GM12878 (cell line): ENCODE measurements around the gene FBXO42. TPM values are rescaled to one million over a fixed set of nuclear protein-coding genes. Genes with fewer than 3 reads are reported as not detected.

Experiments used
- ATAC-seq: fragments of 200-7000 bp; cut with Tn5 transposase; 3 replicates; pipeline ENCODE4 v1.9.1; 2020; ENCODE audit warnings: mild to moderate bottlenecking, moderate library complexity
- BruUV-seq: library from RNA; stranded (reverse); fragments of 400-500 nt; replicated peaks from 2 replicates; lab custom pipeline; 2021; lab: Mats Ljungman, UMichigan
- CTCF ChIA-PET: fragments of 300-600 bp; sonication (Branson Sonifier 250); formaldehyde crosslinking; extraction: SDS; loops from one replicate; lab custom pipeline; 2021; ENCODE audit warnings: inconsistent platforms; lab: Yijun Ruan, JAX
- POLR2A ChIA-PET: fragments of 350-600 bp; formaldehyde crosslinking; extraction: SDS; loops from one replicate; lab custom pipeline; 2021; ENCODE audit warnings: inconsistent platforms; lab: Charles Lee
- RAD21 ChIA-PET: fragments of 300-600 bp; sonication (Branson Sonifier 250); formaldehyde crosslinking; loops from one replicate; lab custom pipeline; 2023; ENCODE audit warnings: antibody characterized with exemption; ENCODE audit not compliant: unreplicated experiment; lab: Charles Lee
- SMC1A ChIA-PET: fragments of 300-600 bp; sonication (Branson Sonifier 250); formaldehyde crosslinking; loops from one replicate; lab custom pipeline; 2023; ENCODE audit not compliant: unreplicated experiment, uncharacterized antibody; lab: Charles Lee
- DNase-seq: peaks from one replicate; pipeline ENCODE4 v3.0.0-alpha.2; 2011; ENCODE audit warnings: low read depth, low spot score
- FAIRE-seq: peaks from 3 replicates; lab custom pipeline; 2011; peaks lifted over from hg19 to GRCh38; lab: Jason Lieb, UNC
- H2AFZ ChIP-seq: 2 replicates; pipeline ENCODE4 v1.6.0; 2011; ENCODE audit warnings: low read depth, low read length, control low read depth; ENCODE audit not compliant: control insufficient read depth
- H3K27ac ChIP-seq: 2 replicates; pipeline ENCODE4 v1.5.1; 2011; ENCODE audit warnings: control low read depth; ENCODE audit not compliant: control insufficient read depth, insufficient read depth
- H3K27me3 ChIP-seq, 2 experiments: replicated peaks in 1 of 2; 2 replicates each; pipeline versions ENCODE4 v1.6.0 to v1.6.1; 2011; ENCODE audit warnings: low read length in 1 of 2; ENCODE audit not compliant: control insufficient read depth in 2 of 2, insufficient read depth in 2 of 2
- H3K36me3 ChIP-seq, 2 experiments: 2 replicates each; pipeline ENCODE4 v1.5.1; 2011; ENCODE audit warnings: low read length in 1 of 2; ENCODE audit not compliant: control insufficient read depth in 2 of 2, insufficient read depth in 2 of 2
- H3K4me1 ChIP-seq: 2 replicates; pipeline ENCODE4 v1.6.1; 2011; ENCODE audit warnings: mild to moderate bottlenecking, low read length, moderate library complexity, mixed read lengths; ENCODE audit not compliant: control insufficient read depth, insufficient read depth
- H3K4me2 ChIP-seq: 2 replicates; pipeline ENCODE4 v1.6.0; 2011; ENCODE audit warnings: control low read depth; ENCODE audit not compliant: control insufficient read depth, insufficient read depth
- H3K4me3 ChIP-seq: fragments of 200-600 bp; sonication (generic); 2 replicates; pipeline ENCODE4 v1.5.1; 2016
- H3K79me2 ChIP-seq: 2 replicates; pipeline ENCODE4 v1.6.0; 2011; ENCODE audit warnings: low read length; ENCODE audit not compliant: control insufficient read depth, insufficient read depth
- H3K9ac ChIP-seq: 2 replicates; pipeline ENCODE4 v1.8.0; 2011; ENCODE audit warnings: low read length, control low read depth, mixed read lengths; ENCODE audit not compliant: control insufficient read depth, insufficient read depth
- H3K9me3 ChIP-seq: replicated peaks from 3 replicates; pipeline ENCODE4 v1.5.1; 2011; ENCODE audit warnings: mild to moderate bottlenecking, low read length; ENCODE audit not compliant: control insufficient read depth, insufficient read depth
- H4K20me1 ChIP-seq: 2 replicates; pipeline ENCODE4 v1.6.0; 2011; ENCODE audit not compliant: control insufficient read depth, insufficient read depth
- ATF2 ChIP-seq: IDR thresholded peaks from 2 replicates; pipeline ENCODE4 v1.6.1; 2012; ENCODE audit warnings: low read length, inconsistent platforms
- CBX5 ChIP-seq: sonication (generic); IDR thresholded peaks from 2 replicates; pipeline ENCODE4 v1.6.1; 2016; ENCODE audit warnings: low read depth, moderate library complexity, mild to moderate bottlenecking, inconsistent platforms
- CTCF ChIP-seq, 3 experiments: IDR thresholded peaks in 2 of 3; conservative IDR thresholded peaks in 1 of 3; 2 replicates each; pipeline ENCODE4 v1.5.1; 2011; ENCODE audit warnings: low read depth in 3 of 3, low read length in 3 of 3, mild to moderate bottlenecking in 3 of 3, control low read depth in 2 of 3, moderate library complexity in 2 of 3, inconsistent platforms in 1 of 3, mixed read lengths in 1 of 3; ENCODE audit not compliant: control insufficient read depth in 2 of 3, insufficient read depth in 1 of 3; ENCODE audit errors: extremely low read depth in 1 of 3
- FOS ChIP-seq: IDR thresholded peaks from 3 replicates; pipeline ENCODE4 v1.6.1; 2011; ENCODE audit warnings: borderline replicate concordance; ENCODE audit not compliant: insufficient read length; ENCODE audit errors: extremely low read depth
- GATAD2B ChIP-seq: fragments of 450-650 bp; conservative IDR thresholded peaks from 2 replicates; pipeline ENCODE4 v1.6.1; 2017; ENCODE audit warnings: low read depth, mild to moderate bottlenecking, moderate library complexity
- HSF1 ChIP-seq: fragments of 150-350 bp; IDR thresholded peaks from 2 replicates; pipeline ENCODE4 v1.6.1; 2014; ENCODE audit warnings: mild to moderate bottlenecking, low read depth, low read length
- IKZF1 ChIP-seq: fragments of 450-650 bp; conservative IDR thresholded peaks from 2 replicates; pipeline ENCODE4 v1.6.1; 2017; ENCODE audit warnings: antibody characterized with exemption, mild to moderate bottlenecking
- JUNB ChIP-seq: IDR thresholded peaks from 2 replicates; pipeline ENCODE4 v1.6.1; 2016; ENCODE audit warnings: antibody characterized with exemption, mild to moderate bottlenecking
- MXI1 ChIP-seq: fragments of 150-350 bp; IDR thresholded peaks from 2 replicates; pipeline ENCODE4 v1.6.1; 2011; ENCODE audit warnings: low read depth, mild to moderate bottlenecking, inconsistent platforms, low read length, improper control_type of control experiment
- NKRF ChIP-seq: fragments of 450-650 bp; conservative IDR thresholded peaks from 2 replicates; pipeline ENCODE4 v1.6.1; 2017; ENCODE audit warnings: mild to moderate bottlenecking, moderate library complexity
- PAX8 ChIP-seq: fragments of 450-650 bp; IDR thresholded peaks from 2 replicates; pipeline ENCODE4 v1.6.1; 2017; ENCODE audit warnings: mild to moderate bottlenecking, moderate library complexity
- WRNIP1 ChIP-seq: IDR thresholded peaks from 2 replicates; pipeline ENCODE4 v1.6.1; 2011; ENCODE audit warnings: low read depth, low read length, improper control_type of control experiment, borderline replicate concordance
- ZNF274 ChIP-seq: IDR thresholded peaks from one replicate; pipeline ENCODE4 v1.8.0; 2011; ENCODE audit not compliant: insufficient read length, insufficient read depth
- WGBS: methylation state at CpG from one replicate; pipeline ENCODE4 v1.1.6; 2016; ENCODE audit warnings: low lambda C conversion rate; ENCODE audit not compliant: insufficient replicate concordance, insufficient coverage; ENCODE audit errors: missing lambda C conversion rate; 5-methylcytosine and 5-hydroxymethylcytosine counted together
- in situ Hi-C: fragments of 300-500 bp; cut with MboI; formaldehyde crosslinking; loops from 9 replicates; pipeline ENCODE4 v1.14.3; 2018; ENCODE audit warnings: mixed read lengths
- intact Hi-C: fragments of 100-400 bp; cut with micrococcal nuclease; formaldehyde crosslinking; loops from one replicate; pipeline ENCODE4 v1.14.2; 2022; ENCODE audit not compliant: unreplicated experiment
- polyA plus RNA-seq, 11 experiments: library from polyadenylated mRNA; depleted of rRNA in 4 of 11; unstranded in 6 of 11; stranded (reverse) in 5 of 11; fragments of >200 nt; fragmentation: Nextera tagmentation in 4 of 11; fragmentation: Illumina TruSeq in 1 of 11; extraction: Ambion mirVana in 4 of 11; extraction: Trizol in 1 of 11; gene quantifications; 1 replicate in 1 of 11; 2 replicates in 10 of 11; pipeline versions ENCODE4 v1.2.1 to v1.2.3, GENCODE V29; 2011 to 2016; ENCODE audit warnings: inconsistent platforms in 2 of 11, missing spikeins in 2 of 11, low read depth in 1 of 11
- total RNA-seq, 4 experiments: library from RNA; depleted of rRNA in 3 of 4; stranded (reverse); fragments of >200 nt in 3 of 4; fragmentation: Illumina TruSeq in 1 of 4; extraction: Trizol in 1 of 4; gene quantifications; 2 replicates each; pipeline versions ENCODE4 v1.2.1 to v1.2.3, GENCODE V29; 2013 to 2021

FBXO42 gene
- total and polyA plus RNA-seq, 10 of the 15 experiments (the other 5 are each of a cell fraction or from before 2014, with no cell fraction given) = 6.1 to 23.8 (median 15.2) TPM

- in situ Hi-C loops (loop anchor here (5.0 kb wide), 1 partner anchor 167 kb away; no protein-coding TSS in a partner anchor), intact Hi-C loops (loop anchor here (1.0 to 5.0 kb wide), 3 partner anchors 57 to 162 kb away; no protein-coding TSS in a partner anchor)
- CTCF ChIA-PET = interaction anchor here (0.7 to 4.7 kb wide), 18 partner anchors 8 to 199 kb away, joined by 3 to 40 read pairs (median 4); partner anchors contain the start of genes FAM131C and FBXO42
- WGBS = 70% methylated on average over 8 of the region's 8 CpGs
- H3K9ac ChIP-seq = no peak overlapping the region
- no peak for ATAC-seq
- peaks cover 4% of the 10 kb centered on the region in 2 experiments; a peak in 1 of 4 replicates for H3K36me3 ChIP-seq
- H3K4me3 ChIP-seq = no peak overlapping the region
- FAIRE-seq = no peak
- no peak overlapping the region for H3K27ac ChIP-seq
- no peak overlapping the region for H3K4me2 ChIP-seq
- RAD21 ChIA-PET = interaction anchor here (0.7 to 2.4 kb wide), 8 partner anchors 28 to 166 kb away, joined by 3 to 18 read pairs (median 4); no protein-coding TSS in a partner anchor
- no peak overlapping the region for H2AFZ ChIP-seq
- POLR2A ChIA-PET = no interaction called here
- H4K20me1 ChIP-seq = no peaks in the 10 kb centered on the region
- H3K27me3 ChIP-seq = no peaks in the 10 kb centered on the region
- SMC1A ChIA-PET = interaction anchor here (0.9 to 3.6 kb wide), 11 partner anchors 10 to 166 kb away, joined by 3 to 22 read pairs (median 4); no protein-coding TSS in a partner anchor
- BruUV-seq = no TSS peak
- H3K79me2 ChIP-seq = no peaks in the 10 kb centered on the region
- no peaks in the 10 kb centered on the region for H3K9me3 ChIP-seq
- H3K4me1 ChIP-seq = peaks cover 16% of the 10 kb centered on the region
- DNase-seq = no peak
- no peak for TF ChIP-seq ATF2
- TF ChIP-seq NKRF = no peak
- TF ChIP-seq MXI1 = no peak
- TF ChIP-seq IKZF1 = no peak
- no peak for TF ChIP-seq CBX5
- TF ChIP-seq PAX8 = no peak
- no peak for TF ChIP-seq JUNB
- no peak for TF ChIP-seq GATAD2B
- TF ChIP-seq FOS = no peak
- no peak for TF ChIP-seq WRNIP1
- TF ChIP-seq CTCF (IDR thresholded peaks at IDR 0.05 in 2 of 3, conservative IDR thresholded peaks at IDR 0.05 in 1 of 3; ENCODE audit: control insufficient read depth in 2 of 3, extremely low read depth in 1 of 3, insufficient read depth in 1 of 3, low read depth in 3 of 3, low read length in 3 of 3) = no peak
- no peak for TF ChIP-seq HSF1
- TF ChIP-seq ZNF274 = no peak
Observed at GRCh38 chr1:16244650-16245285, 107.5 kb downstream of the FBXO42 start.
